Measurements from ENCODE around the gene GNAZ. TPM values are rescaled to one million over a fixed set of nuclear protein-coding genes. Genes with fewer than 3 reads are reported as not detected.
"Not testable (repeated sequence)": the region's sequence is repeated elsewhere in the genome, so short reads cannot be mapped to it uniquely, and the experiment has no call there.

GNAZ gene
- total RNA-seq (2014; rRNA removed; shearing (Covaris generic)), result 3.1 and 6.0 TPM in 2 replicates

DNA sequence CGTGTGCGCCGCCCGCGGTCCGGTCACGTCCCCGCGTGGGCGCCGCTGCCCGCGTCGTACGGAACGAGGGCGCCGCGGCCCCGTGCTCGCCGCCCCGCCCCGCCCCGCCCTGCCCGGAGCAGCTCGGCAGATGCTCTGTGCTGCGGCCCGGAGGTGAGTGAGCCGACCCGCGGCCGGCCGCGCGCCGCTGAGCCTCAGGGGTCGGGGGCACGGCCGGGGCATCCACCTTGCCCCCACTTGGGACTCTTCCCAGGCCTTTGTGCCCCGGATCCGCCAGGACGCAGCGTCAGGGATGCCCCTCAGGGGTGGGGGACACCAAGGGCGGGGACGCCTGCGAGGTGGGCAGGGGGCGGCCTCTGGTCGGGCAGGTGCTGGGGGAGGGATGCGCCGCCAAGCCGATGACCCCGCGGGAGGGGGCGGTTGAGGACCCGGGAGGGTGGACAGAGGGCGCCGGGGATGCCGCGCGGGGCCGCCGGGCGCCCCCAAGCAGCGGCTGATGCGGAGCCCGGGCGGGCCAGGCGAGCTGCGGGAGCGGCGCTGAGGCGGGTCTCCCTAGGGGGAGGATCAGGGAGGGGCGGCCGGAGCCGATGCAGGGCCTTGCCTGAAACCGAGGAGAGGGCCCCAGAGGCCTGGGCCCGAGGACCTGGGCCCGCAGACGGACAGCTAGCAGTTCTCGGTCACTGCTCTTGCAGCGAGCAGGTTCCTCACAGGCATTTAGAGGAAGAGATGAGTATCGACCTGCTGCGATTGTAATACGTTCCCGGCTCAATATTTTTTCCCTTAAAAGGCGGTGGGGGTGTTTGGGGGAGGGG, at the start of gene GNAZ:
TSS of gene GNAZ (plus strand) at position 102 of the 812 bp plus-strand sequence. CDS start 25,177 bp downstream, outside the sequence.
- no peak for DNase-seq (ENCODE audit: low spot score)

DNA sequence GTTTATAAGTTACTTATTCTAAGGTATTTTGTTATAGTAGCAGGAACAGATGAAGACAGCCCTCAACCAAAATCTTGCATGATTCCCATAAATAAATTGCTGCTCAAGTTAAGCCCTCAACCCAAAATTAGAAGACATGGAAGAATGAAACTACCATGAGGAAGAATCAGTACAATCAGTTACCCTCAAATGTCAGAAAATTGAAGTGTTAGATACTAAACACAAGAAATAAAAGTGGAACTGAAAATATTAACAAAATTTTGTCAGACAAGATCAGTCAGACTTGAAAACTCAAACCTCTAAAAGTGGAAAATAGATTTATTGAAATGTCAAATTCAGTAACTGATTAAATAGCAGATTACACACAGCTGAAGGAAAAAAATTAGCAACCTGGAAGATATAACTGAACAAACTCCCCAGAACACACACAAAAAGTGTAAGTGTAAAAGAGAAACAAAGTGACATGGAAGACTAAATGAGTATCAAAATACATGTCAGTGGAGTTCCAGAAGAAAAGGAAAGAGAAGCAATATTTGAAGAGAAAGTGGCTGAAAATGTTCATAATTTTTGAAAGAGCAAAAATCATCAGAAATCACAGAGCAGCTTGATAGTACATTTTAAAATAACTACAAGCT, 49.5 kb upstream of the GNAZ start:
- DNase-seq (ENCODE audit: low spot score), result no peak

DNA sequence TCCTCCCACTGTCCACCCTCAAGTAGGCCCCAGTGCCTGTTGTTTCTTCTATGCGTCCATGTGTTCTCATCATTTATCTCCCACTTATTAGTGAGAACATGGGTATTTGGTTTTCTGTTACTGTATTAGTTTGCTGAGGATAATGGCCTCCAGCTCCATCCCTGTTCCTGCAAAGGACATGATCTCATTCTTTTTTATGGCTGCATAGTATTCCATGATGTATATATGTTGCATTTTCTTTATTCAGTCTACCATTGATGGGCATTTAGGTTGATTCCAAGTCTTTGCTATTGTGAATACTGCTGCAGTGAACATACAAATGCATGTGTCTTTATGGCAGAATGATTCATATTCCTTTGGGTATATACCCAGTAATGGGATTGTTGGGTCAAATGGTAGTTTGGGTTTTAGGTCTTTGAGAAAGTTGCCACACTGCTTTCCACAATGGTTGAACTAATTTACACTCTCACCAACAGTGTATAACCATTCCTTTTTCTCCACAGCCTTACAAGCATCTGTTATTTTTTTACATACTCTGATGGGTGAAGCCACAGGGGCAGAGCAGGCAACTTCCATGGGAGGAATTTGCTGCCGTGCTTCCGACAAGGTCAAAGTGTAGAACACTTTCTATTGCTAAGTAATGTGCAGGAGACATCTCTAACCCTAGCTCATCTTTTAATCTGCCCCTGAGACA, 48.5 kb upstream of the GNAZ start:
- DNase-seq (ENCODE audit: low spot score), result not testable (repeated sequence)

DNA sequence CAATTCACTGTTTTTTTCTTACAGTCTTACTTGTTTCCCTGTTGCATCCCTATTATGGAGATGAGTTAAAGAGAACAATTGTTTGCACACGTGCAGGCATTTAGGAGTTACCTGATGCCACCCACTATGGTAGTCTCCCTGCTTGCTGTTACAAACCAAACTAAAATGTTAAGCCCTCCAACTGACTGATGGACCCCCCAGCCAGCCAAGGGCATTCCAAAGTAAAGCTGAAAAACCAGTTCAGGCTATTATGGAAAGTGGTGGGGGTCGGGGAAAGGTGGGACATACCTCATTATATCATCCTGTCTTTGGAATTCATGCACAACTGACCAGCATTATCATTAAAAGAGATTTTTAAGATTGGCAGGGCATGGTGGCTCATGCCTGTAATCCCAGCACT, 47.0 kb upstream of the GNAZ start:
- DNase-seq (ENCODE audit: low spot score), result no peak

DNA sequence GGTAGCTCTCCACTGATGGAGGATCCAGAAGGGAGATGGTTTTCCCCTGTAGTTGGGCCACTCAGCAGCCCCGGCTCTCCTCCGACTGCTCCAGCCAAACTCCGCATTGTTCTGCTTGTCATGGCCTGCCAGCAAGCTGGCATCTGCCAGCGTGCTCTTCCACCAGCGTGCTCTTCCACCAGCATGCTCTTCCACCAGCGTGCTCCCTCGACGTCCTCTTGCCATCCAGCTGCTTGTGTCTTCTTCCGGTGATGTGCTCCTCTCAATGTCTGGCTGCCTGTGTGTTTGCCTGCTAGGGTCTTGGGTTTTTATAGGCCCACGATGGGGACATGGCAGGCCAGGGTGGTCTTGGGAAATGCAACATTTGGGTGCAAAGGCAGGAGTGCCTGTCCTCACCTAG, 43.5 kb upstream of the GNAZ start:
- DNase-seq (ENCODE audit: low spot score), result no peak

DNA sequence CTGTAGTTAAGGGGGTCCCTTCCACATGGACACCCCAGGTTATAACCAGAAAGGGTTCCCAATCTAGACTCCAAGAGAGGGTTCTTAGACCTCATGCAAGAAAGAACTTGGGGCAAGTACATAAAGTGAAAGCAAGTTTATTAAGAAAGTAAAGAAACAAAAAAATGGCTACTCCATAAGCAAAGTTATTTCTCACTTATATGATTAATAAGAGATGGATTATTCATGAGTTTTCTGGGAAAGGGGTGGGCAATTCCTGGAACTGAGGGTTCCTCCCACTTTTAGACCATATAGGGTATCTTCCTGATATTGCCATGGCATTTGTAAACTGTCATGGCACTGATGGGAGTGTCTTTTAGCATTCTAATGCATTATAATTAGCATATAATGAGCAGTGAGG, 42.5 kb upstream of the GNAZ start:
- DNase-seq (ENCODE audit: low spot score), result not testable (repeated sequence)

DNA sequence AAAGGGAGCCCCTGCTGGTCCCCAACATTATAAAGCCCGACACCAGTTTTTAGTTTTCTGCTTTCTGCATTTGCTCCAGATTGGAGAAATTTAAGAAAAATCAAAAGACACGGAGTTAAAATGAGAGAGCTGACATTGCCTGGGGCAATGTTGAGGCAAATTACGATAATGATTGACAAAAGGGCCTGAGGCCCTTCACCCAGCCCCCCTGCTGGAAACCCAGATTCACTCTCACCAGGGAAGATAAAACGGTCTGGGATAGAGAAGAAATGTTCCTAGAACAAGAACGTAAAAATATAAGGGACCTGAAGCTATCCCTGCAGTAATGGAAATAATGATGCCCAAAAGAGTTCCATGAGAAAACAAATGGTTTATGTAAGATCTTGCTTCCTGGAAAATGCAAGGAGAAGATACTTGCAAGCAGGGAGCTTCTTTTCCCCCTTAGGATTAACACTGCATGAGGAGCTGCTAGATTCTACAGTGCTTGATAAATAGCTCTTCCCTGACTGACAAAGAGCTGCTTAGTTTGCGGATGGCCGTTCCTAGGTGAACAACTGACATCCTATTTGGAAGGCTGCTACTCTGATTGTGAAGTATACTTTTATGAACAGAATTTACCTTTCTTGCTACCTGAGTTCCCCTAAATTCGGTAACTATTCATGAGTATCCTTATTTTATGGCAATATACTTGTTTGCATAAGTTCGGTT, 40.6 kb upstream of the GNAZ start:
- no peak for DNase-seq (ENCODE audit: low spot score)

DNA sequence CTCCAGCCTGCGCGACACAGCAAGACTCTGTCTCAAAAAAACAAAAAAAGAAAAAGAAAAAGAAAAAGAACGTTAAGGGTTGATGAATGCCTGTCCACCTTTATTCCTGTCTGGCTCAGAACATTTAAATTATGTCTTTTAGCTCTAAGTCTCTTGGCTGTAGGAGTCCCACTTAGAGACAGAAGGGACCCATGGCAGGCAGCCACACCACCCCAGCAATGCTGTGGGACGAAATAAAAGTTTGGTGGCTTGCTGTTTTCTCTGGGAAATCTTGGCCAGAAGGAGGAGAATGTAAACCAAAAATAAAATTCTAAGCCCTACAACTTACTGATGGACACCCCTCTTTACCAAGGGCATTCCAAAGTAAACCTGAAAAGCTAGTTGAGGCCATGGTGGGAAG, 38.9 kb upstream of the GNAZ start:
- DNase-seq (ENCODE audit: low spot score), result no peak

DNA sequence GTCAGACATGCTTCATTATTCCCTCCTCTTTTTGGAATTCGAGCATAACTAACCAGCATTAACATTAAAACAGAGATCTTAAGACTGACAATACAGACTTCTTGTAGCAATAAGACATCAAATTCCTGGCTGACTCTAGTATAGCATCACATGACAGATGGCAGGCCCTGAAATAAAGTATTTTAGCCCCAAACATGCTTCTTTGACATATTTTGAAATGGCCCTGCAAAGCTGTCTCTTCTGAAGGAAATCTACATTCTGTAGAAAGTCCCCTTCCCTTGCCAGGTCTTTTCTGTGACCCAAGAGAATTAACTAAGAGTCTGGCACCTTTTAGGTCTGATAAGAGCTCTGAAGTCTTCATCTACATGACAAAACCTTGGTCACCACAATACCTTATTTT, 38.5 kb upstream of the GNAZ start:
- DNase-seq (ENCODE audit: low spot score), result no peak

DNA sequence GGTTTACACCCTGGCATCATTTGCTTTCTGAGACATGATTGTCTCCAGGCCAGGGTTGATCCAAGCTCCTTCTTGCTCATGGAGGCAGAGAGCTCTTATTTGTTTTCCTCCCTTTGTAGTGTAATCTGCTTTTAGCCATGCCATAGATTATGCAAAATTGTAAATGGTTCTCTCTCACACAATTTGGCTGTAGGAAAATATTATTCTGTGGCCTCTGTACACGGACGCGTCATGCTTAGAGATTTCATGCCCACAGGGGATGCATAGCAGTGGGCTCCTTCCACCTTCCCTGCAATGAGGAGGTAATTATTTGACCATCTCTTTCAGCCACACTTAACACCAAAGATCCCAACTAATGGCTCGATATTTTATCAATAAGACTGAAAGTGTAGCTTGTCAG, 37.7 kb upstream of the GNAZ start:
- DNase-seq (ENCODE audit: low spot score), result no peak

DNA sequence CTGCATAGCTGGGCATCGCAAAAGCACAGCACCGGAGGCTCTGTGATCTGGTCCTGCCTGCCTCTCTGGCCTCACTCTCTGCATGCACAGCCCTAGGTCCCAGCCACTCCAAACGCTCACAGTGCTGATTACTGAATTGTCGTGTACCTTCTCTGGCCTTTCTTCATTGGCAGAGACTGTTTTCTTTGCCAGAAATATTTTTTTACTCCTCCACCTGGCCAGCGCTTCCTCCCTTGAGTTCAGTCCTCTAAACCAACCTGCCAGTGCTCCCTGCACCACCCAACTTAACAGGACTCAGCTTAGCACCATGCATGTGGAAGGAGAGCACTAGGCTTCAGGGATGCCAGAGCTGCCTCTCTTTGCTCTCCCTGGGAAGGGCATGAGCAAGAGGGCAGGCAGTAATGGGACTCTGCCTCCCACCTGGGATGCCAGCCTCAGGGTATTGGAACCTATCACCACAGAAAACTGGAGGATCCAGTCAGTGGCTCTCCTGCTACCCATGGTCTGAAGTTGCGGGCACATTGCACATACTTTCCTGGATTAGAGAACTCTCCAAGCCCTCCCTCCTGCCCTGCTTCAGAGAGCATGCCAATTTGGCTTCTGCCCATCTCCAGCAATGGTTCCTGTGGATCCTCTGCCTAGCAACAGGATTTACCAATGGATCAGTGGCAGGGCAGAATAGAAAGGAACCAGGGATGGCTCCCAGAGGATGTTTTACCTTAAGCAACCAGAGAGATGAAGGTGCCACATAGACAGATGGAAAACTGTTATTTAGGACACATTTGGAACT, 37.0 kb upstream of the GNAZ start:
- no peak for DNase-seq (ENCODE audit: low spot score)

DNA sequence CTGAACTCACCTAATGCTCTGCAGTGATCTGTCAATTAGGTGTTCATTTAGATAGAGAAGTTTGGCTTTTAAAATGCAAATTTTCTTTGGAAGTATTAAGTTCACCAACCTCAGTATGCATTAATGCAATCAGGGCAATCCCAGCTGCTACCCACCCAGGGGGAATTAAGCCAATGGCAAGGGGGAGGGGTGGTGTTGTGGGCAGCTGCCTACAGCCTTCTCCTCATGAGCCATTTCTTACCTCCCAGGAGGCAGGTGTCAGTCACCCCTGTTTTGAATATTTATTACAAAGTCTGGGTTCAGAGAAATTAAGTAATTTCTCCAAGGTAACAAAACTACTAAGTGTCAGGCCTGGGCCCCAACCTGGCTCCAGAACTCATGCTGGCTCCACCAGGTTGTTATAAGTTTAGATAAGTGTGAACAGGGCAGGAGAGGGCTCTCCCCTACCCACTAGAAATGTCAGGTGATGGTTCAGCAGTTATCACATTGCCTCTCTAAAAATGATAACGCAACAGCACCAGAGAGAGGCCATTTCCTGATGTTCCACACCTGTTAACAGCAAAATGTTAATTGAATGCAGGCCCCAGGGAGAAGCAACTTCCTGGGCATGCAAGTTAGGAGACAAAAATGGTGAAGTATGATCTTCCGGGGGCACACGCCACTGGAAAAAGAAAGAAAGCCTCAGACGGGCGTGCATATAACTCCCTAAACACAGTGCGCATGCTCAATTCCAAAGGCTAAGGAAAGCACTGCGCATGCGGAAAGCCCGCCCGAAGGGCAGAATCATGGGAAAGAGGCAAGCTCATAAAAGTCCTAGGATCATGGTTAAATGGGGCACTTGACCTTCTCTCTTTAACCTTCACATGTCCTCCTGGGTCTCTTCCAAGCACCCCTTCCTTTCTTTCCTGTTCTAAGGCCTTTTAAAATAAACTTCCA, 35.4 kb upstream of the GNAZ start:
- DNase-seq (ENCODE audit: low spot score), result no peak

DNA sequence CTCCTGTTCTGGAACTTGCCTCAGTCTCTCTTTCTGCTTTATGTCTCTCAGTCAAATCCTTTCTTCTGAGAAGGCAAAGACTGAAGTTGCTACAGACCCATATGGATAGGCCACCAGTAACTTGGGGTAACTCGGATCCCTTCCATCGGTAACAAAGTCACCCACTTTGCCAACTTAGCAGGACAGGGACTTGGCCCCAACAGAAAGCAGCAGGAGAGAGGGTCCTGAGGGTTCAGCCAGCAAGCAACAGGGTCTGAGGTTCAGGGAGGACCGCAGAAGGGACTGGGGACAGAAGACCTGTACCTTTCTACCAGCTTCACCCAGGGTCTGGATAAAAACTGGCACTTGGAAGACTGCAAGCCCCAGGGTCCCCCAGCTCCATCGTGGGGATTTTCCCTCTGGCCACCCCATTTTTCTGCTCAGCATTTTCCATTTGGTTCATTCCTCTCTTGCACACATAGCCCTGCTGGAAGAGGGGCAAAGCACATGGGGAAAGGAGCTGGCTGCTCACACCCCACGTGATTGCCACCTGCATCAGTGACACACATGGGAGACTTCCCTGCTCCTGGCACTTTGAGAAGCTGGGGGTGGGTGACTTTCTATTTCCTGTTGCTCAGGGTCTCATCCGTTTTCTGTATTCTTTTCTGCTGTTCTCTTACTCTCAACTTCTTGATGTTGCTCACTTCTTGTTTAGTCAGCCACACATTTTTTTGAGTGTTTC, 34.6 kb upstream of the GNAZ start:
- no peak for DNase-seq (ENCODE audit: low spot score)

DNA sequence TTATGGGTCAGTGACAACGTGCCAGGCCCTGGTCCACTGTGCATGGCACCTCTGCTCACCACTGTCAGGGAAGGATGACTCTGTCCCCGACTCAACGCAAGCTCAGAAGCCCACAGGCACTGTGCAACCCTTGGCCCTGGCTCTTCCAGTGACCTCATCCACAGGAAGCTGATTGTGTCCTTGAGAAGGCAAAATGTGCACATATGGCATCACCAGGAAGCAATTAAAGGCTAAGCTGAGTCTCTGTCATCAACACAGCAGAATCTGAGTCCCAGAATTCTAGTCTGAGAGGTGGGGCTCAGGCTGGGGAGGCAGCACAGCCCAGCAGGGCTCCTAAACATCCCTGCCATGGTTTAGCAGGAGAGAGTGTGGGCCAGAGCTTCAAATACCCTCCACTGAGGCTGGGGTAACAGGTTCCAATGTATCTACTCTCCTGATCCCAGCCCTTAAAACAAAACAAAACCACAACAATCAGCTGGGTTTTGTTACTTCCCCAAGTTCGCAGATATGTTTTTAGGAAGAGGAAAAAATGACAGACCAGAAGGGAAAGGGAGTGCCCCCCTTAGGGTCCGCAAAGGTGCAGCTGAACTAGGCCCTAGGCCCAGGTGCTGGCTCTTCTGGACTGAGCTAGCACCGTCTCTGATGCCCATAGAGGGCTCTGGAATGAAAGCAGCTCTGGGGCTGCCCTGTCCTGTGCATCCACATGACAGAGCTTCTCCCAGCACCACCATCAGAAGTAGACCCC, 33.5 kb upstream of the GNAZ start:
- no peak for DNase-seq (ENCODE audit: low spot score)

DNA sequence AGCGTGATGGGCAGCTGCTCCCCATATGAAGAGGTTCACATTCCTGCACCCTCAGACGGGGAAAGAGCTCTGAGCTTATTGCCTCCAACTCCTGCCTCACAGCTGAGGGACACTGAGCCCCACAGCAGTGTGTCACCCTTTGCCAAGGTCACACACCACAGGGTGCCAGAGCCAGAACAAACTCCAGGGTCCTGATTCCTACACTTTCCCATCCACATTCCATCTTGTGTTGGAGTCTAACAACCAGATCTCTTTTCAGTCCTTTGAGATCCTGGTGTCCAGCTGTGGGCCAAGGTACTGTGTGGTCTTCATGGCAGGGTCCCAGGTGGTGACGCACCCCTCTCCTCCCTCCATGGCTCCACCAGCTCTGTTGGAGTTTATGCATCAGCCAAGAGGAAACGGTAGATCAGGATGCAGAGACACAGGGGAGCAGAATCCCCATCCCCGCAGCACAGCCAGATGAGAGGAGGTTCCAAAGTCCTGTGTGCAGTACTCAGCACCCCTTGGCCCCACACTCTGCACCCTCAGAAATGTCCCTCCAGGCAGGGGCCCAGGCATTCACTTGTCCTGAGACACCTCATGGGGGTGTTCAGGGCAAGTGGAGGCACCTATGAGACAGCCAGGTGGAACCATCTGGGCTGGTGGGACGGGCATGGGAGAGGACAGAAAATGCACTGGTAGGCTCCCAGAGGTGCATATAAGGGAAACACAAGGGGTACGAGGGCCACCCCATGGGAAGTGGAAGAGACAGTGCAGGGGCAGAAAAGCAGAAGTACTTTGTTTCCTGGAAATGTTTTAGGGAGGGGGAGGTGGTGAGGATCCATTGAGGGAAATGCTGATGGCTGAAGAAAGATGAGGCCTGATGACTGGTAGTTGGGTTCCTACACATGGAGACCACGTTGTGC, 32.6 kb upstream of the GNAZ start:
- no peak for DNase-seq (ENCODE audit: low spot score)

DNA sequence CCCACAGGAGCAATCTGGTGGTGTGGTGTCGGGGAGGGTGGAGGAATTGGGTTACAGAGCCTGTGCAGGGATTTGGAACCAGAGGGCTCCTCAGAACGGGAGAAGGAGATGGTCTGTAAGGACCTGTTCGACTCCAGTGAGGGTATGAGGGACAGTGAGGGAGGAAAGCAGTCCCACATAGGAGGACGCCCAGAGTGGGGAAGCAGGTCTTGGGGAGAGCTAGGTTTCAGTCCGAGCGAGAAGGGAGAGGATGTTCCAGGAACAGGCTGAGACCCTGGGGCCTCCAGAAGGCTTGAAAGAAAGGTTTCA, 32.0 kb upstream of the GNAZ start:
- no peak for DNase-seq (ENCODE audit: low spot score)

DNA sequence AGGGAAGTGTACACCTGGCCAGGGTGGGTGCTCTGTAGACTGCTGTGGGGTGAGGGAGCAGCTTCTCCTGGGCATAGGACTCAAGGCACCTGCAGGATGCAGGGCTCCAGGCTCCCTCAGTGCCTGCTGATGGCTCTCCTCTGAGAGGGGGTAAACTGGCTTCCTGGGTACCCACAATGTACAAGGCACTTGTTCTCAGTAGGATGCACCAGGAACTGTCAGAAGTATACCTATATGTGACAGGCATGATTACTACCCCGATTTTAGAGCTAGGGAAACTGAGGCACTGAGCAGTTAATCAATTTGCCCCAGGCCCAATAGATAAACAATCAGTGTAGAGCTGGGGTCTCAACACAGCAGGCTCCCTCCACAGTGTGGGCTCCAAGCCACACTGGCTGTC, 31.4 kb upstream of the GNAZ start:
- no peak for DNase-seq (ENCODE audit: low spot score)

DNA sequence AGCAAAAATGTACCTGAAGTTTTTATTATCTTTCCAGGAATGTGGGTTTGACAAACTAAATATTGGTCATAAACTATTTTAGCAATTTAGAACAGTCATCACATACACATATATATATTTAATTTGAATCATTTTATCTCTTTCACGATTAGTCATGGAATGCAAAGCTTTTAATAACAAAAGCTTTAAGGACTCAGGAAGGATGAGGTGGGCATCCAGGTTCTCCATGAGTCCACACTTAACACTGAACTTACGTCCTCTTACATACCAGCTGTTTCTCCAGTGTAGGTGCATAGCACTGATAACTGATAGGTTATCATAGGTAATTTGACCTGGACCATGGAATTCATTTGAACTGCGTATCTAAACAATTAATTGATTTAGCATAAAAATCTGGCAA, 28.1 kb upstream of the GNAZ start:
- no peak for DNase-seq (ENCODE audit: low spot score)
